Stimulated activated naive CD4-positive, alpha-beta T cell treated with Interleukin-2 at 50 U/mL for 16 hours (primary cell): ENCODE results near the gene COMP.

Experiments
- DNase-seq: peaks from one replicate; lab custom pipeline; 2025; lab: John Stamatoyannopoulos, UW

Gene COMP

DNA sequence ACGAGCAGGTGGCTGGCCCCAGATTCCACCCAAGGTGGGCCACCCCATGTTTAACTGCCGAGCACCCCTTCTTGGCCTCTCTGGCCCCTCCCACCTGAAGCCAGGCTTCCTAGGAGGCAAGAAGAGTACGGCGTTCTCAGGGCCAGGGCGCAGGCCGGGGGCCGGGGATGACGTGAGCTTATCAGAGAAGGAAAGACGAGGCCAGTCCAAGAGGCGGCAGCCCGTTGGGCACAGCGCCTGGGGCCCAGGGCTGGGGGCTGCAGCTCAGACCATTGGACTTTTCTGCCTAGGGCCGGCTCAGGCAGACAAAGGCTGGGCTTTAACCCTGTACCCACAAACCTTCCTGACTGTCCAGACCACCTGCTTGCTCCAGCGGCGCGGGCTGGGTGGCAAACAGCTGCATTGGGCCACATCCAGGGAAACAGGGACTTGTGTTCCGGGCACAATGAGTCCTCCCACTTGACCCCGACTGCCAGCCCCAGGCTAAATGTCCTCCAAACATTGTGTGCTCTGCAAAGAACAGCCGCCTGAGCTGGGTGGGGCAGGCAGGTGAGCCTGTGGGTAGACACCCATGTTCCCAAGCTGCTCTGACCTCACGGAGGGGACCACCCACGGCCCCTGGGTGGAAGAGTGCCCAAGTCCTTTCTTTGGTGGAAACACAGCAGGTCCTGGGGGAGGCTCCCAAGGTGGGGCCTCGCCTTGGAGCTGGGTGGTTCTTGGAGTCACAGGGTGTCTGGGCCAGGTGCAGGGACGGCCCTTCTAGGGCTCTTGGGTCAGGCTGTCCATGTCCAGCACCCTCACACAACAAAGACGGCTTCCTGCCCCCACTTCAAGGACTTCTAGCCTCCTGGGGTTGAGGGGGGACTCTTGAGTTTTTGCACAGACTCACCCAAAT, 21.9 kb downstream of the COMP start:
- no peak for DNase-seq

DNA sequence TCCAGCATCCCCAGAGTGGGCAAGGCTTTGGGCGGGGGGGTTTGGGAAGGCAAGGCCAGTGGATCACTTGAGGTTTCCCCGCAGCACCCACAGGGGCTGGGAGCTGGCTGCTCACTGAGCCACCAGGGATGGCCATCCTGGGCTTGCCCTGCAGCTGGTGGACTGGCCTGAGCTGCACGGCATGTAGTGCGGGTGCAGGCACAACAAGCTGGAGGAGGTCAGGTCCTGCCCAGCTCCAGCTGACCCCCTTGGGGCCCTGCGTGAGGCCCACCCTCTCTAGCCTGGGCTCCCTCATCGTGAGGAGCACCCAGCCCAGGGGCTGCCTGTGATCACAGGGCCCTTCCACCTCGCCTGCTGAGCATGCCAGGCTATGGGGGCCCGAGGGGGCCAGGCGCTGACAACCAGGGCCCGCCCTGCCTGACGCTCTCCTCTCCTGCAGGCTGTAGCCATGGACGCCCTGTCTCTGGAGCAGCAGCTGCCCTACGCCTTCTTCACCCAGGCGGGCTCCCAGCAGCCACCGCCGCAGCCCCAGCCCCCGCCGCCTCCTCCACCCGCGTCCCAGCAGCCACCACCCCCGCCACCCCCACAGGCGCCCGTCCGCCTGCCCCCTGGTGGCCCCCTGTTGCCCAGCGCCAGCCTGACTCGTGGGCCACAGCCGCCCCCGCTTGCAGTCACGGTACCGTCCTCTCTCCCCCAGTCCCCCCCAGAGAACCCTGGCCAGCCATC, 22.9 kb downstream of the COMP start:
- no peak for DNase-seq

DNA sequence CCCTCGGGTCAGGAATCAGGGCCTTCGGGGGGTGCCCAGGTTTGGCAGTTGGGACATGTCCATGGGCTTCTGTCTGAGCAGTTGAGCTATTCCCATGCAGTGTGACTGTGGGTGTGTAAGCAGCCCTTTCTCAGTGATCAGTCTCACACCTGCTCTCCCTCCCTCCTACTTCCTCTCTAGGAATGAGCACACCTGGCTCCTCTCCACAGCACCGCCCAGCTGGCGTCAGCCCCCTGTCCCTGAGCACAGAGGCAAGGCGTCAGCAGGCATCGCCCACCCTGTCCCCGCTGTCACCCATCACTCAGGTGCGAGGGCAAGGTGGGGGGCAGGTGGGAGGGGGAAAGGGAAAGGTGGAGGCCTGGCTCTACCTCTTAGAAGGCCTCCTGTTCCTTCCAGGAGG, 25.9 kb downstream of the COMP start:
- no peak for DNase-seq

DNA sequence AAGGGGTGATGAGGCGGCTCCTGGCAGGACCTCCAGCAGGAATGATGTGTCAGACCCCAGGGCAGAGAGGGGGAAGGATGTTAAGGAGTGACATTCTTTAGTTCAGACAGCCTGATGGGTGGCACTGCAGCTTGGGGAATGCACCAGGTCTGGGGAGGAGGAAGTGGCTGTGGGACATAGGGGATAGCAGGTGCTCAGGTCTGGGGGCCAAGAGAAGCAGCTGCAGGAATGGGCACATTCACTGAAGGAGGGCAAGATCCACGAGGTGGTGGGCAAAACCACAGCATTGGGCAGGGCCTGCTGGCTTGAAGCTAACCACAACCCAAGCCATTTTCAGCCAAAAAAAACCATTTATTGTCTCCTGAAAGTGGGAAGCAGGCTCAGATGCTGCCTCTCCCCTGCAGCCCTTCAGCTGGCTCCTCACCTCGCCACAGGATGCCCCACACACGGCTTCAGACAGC, 26.5 kb downstream of the COMP start:
- DNase-seq: no peak

DNA sequence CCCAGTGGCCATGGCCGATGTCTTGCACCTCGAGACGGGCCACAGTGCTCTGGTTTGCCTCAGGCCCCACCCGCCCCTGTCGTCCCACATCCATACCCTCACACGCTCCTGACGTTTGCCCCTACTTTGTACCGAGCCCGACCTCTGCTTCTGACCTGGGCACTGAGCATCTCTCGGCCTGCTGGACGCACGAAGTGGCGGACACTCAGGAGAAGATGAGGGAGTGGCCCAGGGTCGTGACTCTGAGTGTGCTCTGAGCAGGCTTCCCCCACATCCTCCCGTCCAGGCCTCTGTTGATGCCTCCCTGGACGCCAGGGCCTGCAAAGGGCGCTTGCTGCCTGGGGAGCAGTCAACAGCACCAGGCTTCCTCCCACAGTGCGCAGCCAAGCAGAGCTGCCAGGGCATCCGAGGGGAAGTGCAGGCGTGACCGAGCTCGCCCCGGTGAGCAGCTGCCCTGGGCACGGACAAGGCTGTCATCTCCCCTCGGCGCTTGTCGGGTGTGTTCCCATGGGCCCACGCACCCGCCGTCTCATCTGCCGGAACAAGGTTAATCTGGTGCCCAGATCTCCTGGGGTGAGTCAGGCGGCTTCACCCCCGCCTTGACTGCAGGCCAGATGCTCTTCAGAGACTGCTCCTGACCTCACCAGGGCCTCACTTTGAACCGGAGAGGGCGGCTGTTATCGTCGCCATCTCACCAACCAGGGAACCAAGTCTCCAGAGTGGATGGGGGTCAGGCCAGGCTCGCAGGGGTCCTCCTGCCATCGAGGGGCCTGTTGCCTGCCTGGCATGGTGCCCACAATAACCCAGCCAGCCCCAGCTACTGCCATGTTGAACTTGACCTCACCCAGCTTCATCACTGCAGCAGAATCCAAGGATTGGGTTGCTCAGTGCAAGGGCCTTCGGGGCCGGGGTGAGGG, 27.2 kb downstream of the COMP start:
- no peak for DNase-seq

DNA sequence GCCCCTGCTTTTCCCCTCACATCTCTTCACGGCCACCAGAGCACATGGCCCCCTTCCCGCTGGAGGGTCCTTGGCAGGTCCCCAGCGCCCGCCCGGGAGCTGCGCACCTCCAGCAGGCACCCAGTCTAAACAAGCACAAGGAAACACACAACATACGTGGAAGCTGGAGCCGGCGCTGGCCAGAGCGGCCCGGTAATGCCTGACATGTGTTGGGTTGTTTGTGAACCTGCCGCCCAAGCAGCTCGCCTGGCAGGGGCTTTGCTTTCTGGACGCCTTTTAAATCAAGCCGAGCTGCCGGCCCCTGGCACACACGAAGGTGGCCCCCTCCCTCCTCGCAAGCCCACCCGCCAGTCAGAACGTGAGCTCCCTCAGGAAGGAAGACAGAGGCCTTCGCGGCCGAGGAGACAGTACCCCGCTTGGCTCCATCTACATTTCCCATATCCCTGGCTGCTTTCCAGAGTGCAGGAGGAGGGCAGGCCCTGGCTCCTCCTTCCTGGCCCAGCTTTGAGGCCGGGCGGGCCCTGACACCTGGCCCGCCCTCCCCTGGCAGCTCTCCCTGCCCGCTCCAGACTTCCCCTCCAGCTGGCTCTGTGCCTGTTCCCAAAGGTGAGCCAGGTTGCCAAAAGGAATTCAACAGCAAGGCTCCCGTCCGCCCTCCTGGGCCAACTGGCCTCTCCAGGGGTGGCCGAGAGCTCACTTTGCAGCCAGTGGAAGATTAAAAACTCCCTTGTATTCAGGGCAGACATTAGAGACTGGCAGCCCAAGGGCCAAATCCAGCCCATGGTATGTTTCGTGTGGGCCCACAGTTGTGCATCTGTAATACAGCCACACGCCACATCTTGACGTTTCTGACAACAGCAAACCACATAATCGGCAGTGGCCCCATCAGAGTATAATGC, 28.7 kb downstream of the COMP start:
- DNase-seq: no peak

DNA sequence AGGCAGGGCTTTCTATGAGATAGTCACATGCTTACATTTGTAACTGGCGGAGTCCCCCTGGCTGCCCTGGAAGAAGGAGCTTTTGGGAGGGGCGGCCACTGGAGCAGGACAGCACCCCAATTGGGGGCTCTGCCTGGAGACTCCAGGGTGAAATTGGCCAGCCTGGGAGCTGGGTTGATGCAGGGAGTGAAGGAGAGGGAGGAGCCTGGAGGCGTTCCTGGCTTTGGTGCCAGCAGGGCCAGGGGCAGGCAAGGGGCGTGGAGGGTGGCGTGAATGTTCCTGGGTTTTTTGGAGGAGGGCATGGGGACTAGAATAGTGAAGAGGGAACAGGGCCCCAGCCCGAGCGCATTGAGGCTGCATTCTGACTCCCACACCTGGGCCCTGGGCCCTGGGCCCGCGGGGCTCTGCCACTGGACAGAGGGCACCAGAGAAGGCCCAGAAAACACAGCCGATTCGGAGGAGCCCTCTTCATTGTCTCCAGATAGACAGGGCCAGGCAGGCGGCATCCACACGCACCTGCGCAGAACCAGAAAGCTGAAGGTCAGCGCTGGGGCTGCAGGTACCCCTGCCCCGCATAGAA, 29.5 kb downstream of the COMP start:
- no peak for DNase-seq

DNA sequence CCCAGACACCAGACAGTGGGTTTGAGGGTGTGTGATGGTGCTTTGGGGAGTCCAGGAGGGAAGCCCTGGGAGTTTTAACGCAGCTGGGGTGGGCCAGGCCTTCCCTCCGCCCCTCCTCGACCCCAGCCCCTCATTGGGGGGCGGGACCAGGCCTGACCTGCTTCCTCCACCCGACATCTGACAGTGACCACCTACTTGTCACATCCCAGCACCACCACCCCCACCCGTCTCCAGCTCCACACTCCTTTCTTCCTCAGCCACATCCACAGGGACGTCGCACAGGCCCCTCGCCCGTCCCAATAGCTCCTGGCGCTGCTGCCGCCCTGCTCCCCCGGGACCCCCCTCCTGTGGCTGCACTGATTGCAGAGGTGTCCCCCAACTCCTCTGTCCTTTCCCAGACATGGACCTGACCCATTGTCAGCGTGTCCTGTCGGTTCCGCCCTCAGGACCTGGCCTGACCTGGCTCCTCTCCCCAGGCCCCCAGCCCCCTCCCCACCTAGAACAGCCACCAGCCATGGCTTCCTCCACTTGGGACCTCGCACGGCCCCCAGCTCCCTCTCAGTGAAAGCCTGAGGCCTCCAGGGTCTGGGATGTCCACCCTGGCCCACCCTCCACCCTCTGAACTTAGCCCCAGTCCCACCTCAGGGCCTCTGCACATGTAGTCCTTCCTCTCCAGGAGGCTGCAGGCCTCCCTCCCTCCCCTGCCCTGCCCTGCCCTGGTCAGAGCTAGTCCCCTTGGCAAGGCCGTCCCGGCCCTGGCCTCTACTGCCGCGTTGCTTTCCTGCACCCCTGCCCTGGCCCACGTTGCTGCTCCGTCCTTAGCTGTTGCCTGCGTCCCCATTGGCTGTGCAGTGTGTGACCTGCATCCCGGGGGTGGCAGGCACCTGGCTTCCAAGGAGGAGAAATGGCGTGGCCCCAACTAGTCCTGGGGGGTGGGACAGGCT, 30.4 kb downstream of the COMP start:
- DNase-seq: no peak

DNA sequence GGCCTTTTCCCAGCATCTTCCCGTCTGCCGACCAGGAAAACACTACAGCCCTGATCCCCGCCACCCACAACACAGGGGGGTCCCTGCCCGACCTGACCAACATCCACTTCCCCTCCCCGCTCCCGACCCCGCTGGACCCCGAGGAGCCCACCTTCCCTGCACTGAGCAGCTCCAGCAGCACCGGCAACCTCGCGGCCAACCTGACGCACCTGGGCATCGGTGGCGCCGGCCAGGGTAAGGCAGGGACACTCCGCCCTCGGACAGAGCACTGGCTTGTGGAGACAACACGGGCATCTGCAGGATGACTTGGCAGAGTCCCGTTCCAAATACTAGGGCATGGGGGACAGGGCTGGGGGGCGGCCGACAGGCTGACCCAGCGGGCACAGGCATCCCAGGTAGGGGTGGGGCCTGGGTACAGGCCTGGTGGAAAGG, 31.1 kb downstream of the COMP start:
- DNase-seq: no peak

DNA sequence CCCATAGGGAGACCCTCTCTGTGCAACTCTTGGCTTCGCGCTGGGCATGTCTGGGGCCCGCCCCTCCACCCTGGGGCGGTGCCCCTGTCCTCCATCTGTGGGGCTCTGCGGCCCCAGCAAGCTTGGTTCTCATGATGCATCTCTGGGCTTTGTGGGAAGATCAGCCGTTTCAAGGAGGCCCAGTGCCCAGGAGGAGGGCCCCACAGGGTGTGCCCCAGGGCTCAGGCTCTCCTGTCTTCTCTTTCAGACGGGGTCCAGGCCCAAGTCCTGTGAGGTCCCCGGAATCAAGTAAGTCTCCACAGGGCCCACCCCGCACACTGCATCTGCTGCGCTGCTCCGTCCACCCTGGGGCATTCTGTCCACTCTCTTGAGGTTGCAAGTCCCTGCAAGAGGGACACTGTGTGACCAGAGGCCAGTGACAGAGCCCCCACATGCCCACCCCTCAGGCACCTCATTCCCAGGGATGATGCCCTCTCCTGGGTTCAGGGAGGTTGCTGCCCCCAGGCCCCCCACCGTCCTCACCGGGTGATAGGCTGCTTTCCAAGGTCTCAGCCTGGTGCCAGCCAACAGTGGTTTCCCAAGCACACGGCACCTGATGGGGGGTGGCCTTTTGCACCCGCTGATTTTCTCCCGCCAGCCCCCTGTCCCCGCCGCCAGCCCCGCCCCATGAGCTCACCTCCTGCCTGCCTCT, 31.7 kb downstream of the COMP start:
- no peak for DNase-seq

DNA sequence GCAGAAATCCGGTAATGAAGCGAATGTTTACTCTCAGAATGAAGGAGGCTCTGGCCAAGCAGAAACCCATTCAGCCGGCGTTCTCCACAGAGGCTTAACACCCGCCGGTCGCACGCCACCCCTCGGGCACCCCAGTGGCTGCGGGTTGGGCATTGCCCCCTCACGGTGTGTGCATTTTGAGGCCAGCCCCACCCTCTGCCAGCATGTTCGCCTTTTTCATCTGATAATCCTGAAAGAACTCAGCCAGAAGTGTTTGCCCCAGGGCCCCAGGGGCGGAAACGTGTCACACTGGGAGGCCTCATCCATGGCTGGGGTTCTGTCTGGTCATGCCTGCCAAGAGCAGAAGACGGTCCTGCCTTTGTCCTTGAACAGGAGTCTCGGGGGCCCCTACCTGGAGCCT, 34.2 kb downstream of the COMP start:
- no peak for DNase-seq

DNA sequence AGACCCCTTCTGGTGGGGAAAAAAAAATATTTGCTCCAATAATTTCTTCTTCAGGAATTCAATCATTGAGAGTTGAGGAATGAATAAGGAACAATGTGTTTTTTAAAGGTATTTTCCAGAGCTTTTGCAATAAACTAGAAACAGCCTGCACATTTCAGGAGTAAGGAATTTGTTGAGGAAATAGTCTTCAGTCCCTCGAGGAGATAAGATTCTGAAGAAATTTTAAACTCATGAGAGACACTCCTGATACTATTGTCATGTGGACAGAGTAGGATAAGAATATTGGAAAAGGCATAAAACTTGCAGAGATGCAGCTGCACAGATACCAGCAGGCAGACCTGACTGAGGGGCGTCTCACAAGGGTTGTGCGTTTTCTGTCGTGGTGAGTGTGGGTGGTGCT, 36.6 kb downstream of the COMP start:
- no peak for DNase-seq

DNA sequence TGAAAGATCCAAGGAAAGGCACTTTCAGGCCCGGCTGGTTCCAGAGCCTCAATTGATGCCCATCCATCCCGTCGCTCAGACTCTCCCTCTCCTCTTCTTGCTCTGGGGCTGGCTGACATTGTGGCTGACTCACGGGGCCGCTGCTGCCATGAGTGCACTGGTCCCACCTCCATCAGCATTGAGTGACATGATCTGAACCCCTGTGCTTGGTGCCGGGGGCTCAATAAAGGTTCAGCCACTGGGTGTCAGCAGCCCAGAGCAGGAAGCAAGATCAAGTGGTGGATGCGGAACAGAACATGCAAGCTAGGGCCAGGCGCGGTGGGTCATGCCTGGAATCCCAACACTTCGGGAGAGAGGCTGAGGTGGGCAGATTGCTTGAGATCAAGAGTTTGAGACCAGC, 39.5 kb downstream of the COMP start:
- no peak for DNase-seq

DNA sequence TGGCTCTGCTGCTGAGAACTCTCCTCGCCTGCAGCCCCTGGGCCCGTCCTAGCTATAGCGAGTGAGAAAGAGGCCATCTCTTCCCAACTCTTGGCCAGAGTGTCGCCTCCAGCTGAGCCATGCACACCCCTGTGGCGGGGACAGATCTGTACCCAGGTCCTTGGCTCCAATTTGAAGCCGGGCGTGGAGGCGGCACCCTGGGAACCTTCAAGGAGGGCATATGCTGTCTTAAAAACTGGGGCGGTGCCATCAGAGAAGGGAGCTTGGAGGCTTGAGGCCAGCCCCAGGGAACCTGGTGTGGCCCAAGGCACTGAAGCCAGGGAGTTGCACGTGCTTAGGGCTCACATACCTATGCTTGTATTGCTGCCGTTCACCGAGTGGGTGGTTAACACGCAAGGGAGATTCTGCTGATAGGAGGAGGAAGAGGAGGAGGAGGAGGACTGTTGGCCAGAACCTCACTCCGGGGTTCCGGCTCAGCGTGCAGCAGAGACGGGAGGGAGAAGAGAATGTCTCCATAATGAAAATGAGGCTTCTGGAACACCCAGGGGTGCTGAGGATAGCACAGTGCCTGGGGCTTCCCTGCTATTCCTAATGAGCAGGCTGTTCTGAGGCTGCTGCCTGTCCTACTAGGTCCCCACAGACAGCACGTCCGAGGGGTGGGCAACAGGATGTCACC, 40.7 kb downstream of the COMP start:
- no peak for DNase-seq

DNA sequence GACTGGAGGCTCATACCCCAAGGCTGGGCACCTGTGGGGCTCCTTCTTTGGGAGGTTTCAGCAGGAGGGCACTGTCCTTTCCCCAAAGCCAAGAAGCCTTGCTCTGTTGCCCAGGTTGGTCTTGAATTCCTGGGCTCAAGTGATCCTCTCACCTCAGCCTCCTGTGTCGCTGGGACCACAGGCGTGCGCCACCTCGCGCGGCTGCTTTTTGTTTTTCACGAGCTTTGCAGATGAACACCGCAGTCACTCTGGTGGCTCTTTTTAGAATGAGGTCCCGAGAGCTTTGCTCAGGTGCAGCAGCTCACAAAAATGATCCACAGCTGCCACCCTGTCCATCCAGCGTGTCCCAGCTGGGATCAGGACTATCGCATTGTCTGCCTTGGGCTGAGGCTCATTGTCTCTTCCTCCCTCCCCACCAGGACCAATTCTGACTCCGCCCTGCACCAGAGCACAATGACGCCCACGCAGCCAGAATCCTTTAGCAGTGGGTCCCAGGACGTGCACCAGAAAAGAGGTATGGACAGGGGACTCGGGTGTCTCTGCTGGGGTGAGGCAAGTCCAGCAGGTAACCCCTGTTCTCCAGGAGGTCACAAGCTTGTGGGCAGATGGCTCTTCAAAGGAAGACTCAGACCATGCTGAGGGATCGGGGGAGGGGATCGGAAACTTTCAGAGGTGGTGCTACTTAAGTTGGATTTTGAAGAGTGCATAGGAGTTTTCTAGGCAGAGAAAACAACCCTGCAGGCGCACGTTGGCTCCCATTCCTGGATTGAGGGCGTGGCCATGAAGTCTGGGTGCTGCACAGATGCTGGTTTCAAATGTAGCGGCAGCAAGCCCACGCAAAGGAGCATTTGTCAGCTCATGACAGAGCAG, 41.5 kb downstream of the COMP start:
- DNase-seq: no peak

DNA sequence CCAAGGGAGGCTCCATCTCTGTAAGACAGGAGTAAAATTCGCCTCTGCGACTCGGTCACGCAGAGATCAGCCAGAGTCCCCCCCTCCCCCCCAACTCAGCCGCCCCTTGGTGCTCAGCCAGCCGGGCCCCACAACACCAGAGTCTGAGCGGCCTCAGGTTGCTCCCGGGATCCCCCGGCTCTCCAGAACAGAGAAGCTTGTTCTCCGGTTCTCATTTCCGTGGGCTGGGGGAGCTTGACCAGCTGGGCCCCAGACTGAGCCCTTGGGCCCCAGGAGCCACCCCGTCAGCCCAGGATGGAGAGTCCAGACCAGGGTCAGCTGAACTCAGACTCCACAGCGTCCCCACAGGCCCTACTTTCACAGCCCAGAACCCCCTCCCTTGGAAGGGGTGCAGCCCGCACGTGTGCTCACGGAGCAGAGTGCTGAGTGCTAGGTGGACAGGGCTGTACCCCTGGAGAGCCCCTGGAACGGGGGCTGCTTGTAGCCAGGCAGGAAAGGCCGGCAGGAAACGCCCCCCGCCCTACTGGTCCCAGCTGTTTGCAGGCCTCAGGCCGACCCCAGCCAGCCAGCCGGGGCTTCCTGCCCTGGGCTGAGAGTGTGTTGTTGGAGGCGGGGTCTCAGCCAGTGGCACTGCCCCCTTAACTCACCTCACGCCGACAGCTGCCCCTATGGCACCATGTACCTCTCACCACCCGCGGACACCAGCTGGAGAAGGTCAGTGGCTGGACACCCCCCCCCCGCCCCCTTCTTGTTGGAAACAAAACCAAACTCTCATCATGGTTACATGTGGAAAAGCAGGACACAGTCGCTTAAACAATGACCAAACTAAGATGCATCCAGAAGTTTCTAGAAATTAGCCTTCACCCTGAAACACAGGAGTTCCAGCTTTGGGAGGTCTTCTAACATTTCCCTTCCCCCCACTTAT, 44.4 kb downstream of the COMP start:
- DNase-seq: no peak
